ENCODE results near the gene STK40.

STK40 gene

DNA sequence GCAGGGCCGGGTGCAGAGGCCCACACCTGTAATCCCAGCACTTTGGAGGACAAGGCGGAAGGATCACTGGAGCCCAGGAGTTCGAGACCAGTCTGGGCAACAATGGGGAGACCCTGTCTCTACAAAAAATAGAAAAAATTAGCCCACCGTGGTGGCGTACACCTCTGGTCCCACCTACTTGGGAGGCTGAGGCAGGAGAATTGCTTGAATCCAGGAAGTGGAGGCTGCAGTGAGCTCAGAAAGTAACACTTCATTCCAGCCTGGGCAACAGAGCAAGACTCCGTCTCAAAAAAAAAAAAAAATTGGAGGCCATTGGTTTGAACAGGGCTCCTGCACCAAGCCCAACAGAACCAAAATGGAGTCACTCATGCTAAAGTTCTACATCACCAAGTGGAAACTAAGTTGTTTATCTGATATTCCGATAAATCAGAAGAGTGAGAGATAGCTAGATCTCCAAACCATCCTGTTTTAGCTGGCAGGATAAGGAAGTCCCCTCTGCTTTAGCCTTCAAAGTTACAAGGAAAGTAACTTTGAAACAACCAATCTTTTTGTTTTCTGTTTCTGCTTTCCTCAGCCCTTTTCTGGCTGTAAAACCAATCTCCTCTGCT lies 12.8 kb upstream of the STK40 start:
- no peak for DNase-seq (ENCODE audit: low read depth in 2 of 2)

DNA sequence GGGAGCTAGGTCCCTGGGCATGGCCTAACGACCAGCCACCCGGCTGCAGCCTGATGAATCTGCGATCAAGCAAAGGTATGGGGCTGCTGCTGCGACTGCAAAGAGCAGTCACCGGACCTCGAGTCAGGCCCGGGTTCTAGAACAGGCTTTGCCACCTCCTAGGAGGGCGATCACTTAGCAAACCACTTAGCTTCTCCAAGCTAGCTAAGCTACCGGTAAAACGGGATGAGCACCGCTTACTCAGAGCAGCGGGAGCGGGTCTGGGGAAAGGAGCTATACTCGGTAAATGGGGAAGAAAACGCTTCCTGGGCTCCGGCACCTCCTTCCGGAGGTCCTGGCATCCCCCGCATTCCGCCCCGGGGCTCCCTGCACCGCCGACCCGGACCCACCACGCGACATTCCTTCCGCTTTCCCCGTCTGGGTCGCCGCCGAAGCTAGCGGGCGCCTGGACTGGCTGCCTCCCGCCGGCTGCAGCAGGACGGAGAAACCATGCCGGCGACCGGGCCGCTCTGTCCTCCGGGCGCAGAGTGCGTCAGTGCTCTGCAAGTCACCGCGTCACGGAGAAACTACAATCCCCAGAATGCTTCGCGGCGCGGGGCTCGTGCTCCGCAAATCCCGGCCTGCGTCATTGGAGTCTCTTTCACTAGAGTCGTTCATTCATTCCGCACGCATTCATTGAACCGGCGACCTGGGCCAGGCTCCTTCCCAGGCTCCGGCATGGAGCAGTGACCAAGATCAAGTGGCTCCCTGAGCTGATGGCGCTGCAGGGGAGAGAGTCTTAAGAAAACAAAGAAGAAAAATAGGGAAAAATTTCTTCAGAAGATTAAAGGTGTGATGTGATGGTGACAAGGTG lies 11.9 kb upstream of the STK40 start, which contains the start of gene LSM10:
TSS of gene LSM10 (minus strand) at position 531 of the 853 bp plus-strand sequence. CDS start 3,779 bp downstream, outside the sequence.
- DNase-seq (ENCODE audit: low read depth in 2 of 2), result peak; percentile 74 to 81

DNA sequence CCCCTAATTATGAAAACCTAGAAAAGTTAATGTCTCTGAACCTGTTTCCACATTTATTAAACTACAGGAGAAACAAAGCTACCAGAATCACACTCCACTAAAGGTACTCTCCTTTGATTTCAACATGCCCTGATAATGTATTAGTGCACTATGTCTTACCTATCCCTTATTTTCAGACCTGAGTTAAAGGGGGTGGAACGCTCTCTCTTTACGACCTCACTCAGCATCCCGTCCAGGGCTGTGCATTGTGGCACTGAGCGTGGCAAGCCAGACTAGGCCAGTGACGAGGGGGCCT lies 11.3 kb upstream of the STK40 start:
- no peak for DNase-seq (ENCODE audit: low read depth in 2 of 2)

DNA sequence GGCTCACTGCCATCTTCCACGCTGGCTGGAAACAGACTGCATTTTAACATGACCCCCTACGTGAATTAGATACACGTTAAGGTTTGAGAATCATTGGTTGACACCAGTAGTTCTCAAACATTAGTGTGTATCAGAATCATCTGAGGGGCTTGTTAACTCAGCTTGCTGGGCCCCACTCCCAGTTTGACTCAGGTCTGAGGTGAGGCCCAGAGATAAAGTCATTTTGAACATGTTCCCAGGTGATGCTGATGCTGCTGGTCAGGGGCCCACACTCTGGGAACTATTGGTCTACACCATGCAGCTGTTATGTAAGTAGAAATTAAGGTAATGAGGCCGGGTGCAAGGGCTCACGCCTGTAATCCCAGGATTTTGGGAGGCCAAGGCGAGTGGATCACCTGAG lies 10.6 kb upstream of the STK40 start:
- no peak for DNase-seq (ENCODE audit: low read depth in 2 of 2)

DNA sequence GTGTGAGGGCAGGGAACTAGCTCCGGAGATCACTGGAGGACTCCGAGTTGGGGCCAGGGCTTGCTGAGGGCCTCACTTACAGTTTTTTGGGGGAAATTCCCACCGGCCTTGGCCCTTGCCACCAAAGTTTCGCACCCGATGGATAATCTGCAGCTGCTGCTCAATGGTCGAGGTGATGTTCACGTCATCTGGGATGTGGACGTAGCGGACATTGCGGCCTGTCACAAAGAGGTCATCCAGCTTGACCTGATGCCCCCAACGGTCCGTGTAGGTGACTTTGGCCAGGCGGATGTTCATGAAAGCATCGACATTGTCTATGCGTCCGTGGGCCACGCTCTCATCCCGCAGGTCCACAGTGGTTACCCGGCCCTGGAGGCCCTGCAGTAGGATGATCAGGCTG lies 8.0 kb upstream of the STK40 start:
- DNase-seq (ENCODE audit: low read depth in 2 of 2), result no peak

DNA sequence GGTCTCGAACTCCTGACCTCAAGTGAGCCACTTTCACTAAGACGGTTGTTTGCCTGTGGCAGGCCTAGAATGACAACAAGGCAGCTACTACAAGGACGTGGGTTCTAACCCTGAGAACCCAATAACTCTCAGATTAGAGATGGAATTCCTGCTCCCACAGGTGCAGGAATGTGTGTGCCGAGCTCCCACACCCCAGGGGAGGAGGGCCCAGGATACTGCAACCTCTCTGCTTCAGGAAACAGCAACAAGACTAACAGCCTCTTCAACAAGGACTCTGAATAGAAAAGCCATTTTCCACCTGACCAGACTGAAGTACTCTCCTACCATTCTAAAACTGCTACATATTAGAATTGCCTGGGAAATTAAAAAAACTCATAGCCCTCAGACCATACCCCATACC lies 7.1 kb upstream of the STK40 start:
- DNase-seq (ENCODE audit: low read depth in 2 of 2), result no peak

DNA sequence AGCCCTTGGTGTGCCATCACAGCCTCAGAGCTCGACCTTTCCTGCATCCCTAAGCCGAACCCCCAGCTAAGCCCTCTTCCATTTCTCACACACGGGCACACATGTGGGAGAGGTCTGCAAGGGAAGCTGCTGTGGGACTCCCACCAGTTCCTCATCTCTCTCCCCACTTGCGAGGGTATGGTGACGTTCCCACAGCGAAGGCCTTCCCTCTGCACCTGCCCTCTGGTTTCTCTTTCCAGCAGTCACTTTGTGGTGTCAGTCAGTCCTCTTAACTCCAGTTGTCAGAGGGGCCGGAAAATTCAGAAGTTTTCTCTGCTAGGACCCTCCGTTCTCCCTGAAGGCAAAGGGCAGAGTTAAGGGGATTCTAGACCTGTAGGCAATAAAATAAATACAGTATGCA lies 5.5 kb upstream of the STK40 start:
- no peak for DNase-seq (ENCODE audit: low read depth in 2 of 2)

DNA sequence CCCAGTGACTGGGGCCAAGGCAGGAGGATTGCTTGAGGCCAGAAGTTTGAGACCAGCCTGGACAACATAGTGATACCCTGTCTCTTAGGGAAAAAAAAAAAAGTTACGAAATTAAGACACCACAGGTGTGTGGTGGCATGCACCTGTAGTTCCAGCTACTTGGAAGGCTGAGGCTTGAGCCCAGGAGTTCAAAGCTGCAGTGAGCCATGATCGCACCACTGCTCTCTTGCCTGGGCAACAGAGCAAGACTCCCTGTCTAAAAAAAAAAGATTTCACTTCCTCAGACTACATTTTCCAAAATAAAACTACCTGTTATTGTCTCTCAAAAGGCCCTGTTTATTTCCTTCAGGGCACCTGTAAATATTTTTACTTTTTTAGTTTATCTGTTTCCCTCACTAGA lies 4.7 kb upstream of the STK40 start:
- no peak for DNase-seq (ENCODE audit: low read depth in 2 of 2)

DNA sequence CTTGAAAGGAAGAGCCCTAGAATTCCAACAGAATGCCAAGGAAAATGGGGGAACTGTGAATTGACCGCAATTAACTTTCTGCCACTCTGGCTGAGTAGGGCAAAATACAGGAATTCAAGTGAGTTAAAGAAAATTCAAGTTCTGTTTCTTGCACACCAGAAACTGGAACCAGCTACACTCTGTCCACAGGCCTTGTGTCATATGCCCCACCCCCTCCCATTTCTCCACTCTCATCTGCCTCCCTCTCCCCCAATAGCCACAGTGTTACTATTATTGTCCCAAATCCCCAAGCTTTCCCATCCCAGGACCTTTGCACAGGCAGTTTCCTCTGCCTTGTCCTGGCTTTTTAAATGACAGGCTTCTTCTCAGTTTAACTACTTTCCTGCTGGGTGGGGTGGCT lies 4.3 kb upstream of the STK40 start:
- DNase-seq (ENCODE audit: low read depth in 2 of 2), result no peak

DNA sequence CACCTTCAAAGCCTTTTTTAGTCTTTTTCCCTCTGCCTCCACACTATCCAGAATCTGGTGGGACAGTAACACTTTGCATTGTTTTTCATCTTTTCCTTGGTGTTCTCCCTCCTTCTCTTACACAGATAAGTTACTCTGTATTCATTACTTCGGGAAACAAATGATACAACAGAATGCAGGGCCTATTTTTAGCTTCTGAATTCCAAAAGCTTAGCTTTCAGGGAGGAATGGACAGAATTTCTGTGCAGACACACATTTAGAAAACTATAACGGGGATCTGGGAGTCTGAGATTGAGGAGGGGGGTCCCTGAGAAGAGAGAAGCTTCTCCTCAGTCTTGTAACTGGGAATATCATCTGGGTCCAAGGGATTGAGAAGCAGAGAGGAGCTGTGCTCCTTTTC lies 3.5 kb upstream of the STK40 start:
- DNase-seq (ENCODE audit: low read depth in 2 of 2), result no peak

DNA sequence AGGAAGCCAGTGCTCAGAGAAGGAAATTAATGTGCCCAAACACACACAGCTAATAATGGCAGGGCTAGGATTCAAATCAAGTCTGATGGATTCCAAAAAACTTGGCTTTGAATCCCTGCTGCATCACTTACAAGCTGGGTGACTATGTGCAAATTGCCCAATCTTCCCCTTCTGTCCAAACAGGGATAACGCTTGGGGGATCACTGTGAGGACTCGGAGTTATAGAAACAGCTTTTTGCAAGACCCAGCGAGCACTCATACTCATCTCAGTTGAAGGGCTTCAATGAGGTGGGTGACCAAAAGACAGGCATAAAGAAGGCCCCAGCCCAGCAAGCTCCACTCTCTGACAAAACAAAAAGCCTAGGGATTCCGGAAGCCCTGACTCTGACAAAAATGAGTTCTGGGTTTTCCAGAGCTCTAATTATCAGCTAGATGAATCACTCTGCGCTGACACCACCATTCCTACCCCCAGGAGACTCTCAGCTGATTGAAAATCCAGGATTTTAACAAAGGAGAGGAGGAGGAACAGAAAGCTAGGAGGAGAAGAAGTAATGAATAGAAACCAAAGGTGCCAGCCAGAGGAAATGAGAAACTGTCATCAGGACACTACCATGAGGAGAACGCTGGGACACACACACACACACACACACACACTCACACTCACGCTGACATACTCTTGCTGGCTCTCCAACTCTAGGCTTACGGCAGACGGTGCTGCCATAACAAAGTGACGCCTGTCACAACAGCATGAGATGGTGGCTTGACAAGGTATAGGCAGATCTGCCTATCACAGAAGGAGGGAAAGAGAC lies 1.6 kb upstream of the STK40 start:
- DNase-seq (ENCODE audit: low read depth in 2 of 2), result no peak

DNA sequence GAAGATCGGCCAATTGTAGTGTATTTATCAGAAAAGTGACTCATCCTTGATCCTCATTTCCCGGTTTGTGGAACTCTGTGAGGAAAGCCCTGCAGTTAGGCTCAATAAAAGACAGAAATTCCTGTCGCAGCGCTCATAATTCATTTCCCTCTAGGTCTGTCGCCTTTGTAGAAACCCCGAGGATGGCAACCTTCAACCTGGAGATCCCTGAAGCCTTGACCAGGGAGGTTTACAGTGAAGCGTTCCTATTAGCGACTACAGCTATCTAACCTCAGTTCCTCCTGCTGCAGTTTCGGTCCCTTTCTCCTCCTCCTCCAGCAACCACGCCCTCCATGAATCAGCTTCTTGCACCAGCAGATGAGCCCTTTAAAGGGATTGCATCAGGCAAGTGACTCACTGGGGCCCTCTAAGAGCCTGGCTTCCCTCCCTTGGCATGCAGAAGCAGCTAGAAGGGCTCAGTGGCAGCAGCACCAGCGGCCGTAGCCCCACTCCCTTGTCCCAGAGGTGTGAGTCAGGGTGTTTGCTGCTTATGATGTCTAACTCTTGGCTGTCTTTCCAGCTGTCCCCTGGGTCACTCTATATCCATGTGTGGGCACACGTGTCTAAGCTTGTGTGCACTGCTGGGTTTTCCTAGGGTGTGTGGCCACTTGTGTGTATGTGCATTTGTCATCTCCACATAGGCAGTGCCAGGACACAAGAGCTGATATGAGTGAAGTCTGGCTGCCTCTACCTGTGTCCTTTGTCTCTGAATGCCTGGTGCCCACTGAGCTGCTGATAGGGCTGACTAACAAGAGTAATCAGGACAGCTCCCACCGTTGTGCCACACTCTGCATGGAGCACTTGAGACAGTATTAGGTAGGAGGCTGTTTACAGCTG lies 779 bp upstream of the STK40 start:
- peak; percentile 83 to 91 for DNase-seq (ENCODE audit: low read depth in 2 of 2)

DNA sequence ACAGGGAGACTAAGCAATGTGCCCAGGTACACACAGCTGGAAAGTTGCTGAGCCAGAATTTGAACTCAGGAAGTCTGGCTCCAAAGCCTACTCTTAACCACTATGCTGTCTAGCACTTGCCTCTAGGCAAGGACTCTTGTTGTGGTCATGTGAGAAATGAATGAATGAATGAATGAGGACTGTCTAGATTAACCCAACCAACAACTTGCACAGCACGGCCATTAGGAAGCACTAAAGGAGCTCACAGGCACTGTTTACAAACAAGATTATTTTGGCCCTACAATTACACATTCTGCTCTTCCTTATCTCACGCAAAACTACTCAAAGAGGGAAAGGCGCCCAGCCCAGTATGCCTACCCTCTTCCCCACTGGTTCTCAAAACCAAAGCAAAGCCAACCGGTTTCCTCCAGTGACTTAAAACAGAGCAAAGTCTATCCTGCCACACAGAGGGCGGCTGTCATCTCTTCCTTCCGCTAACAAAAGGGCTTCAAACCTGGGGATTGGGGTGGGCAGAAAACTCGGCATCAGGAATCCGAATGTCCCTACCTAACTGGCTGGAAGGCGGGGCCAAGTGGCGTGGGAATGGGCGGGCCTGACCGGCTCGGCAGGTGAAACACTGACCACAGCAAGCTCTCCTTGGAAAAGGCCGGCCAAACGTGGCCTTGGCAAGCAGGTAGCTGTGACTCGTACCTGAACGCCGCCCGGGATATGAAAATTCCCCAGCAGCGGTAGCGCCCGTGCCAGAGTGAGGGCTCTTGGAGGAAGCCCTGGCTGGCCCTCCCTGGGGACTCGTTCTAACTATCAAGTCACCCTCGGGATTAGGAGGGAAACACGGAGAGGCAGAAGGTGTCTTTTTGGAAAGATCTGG lies 948 bp downstream of the STK40 start:
- DNase-seq (ENCODE audit: low read depth in 2 of 2), result no peak

DNA sequence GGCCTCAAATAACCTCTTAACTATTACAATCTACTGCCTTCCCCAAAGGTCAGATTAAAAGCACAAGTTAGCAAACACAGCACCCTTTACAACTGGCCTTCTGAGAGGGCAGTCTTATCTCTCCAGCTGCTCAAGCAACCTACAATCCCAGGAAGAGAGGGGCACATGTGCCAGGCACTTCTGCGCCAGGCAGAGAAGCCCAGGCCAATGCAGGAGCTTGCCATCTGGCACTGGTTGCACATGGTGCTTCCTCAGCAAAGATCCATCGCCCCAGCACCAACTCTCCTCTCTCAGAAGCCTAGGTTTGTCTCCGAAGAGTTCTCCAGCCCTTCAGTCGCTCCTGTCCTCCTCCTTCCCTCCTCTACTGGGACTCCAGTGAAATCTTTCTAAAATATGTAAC lies 2.5 kb downstream of the STK40 start:
- no peak for DNase-seq (ENCODE audit: low read depth in 2 of 2)

DNA sequence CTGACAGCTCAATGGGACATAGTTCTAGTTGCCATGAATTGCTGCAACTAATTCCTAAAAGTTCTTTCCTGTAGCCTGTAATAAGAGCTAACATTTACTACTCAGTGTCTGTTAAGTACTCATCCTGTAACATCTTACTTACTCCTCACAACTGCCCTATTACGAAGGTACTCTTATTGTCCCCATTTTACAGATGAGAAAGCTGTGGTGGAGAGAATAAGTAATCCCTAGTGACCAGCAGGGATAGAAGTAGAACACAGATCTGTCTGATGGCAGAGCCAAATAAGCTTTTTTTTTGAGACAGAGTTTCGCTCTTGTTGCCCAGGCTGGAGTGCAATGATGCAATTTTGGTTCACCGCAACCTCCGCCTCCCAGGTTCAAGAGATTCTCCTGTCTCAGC lies 3.1 kb downstream of the STK40 start:
- DNase-seq (ENCODE audit: low read depth in 2 of 2), result no peak

DNA sequence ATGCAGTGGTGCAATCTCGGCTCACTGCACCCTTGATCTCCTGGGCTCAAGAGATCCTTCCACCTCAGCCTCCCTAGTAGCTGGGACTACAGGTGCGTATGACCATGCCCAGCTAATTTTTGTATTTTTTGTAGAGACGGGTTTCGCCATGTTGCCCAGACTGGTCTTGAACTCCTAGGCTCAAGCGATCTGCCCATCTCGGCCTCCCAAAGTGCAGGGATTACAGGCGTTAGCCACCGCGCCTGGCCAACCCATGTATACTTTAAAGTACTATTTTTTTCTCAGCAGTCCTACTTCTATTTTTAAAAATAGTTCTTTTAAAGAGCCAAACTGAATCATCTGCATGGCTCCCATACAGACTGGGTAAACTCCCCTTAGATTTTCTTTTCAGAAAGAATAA lies 3.5 kb downstream of the STK40 start:
- DNase-seq (ENCODE audit: low read depth in 2 of 2), result no peak

DNA sequence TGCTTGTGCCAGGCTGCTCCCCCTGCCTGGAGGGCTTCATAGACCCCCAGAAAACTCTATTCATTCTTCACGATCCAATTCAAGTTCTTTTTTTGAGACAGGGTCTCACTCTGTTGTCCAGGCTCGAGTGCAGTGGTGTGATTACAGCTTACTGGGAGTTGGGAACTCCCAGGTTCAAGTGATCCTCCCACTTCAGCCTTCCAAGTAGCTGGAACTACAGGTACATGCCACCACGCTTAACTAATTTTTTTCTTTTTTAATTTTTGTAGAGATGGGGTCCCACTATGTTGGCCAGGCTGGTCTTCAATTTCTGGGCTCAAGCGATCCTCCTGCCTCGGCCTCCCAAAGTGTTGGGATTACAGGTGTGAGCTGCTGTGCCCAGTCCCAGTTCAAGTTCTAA lies 4.3 kb downstream of the STK40 start:
- DNase-seq (ENCODE audit: low read depth in 2 of 2), result no peak

DNA sequence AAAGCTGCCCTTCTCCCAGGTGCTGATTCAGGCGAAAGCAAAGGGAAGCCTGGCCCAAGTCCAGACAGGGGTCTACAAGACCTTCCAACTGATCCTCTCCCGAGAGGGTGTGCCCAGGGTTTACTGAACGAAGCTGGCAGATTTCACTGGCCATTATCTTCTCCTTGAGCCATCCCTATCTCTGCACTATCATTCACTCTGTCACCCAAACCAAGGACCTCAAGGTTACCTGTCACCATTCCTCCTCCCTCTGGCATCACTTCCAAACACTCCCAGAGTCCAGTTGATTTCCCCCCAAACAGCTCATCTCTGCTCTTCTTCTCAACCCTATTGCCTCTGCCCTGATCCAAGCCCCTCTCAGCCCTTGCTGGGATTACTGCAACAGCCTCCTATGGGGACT lies 4.9 kb downstream of the STK40 start:
- DNase-seq (ENCODE audit: low read depth in 2 of 2), result no peak

DNA sequence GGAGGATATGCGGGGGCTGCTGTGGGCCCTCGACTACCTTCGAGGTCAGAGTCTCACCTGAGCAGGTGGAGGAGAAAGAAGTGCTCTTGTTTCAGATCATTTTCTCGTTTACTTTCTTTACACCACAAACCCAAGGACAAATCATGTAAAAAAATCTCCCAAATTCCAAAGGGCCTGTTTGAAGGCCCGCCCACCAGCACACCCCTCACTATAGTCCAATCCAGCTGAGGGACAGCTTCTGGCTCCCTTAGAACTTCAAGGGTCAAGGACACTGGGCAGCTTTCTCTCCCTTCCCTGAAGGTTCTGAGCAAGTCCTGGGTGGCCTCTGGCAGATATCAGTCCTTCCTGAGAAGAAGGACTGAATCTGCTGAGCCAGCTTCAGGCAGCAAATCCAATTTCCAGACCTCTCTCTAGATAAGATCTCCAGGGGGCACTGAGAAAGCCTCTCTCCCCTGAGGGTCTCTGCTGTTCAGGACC lies 5.5 kb downstream of the STK40 start:
- no peak for DNase-seq (ENCODE audit: low read depth in 2 of 2)

DNA sequence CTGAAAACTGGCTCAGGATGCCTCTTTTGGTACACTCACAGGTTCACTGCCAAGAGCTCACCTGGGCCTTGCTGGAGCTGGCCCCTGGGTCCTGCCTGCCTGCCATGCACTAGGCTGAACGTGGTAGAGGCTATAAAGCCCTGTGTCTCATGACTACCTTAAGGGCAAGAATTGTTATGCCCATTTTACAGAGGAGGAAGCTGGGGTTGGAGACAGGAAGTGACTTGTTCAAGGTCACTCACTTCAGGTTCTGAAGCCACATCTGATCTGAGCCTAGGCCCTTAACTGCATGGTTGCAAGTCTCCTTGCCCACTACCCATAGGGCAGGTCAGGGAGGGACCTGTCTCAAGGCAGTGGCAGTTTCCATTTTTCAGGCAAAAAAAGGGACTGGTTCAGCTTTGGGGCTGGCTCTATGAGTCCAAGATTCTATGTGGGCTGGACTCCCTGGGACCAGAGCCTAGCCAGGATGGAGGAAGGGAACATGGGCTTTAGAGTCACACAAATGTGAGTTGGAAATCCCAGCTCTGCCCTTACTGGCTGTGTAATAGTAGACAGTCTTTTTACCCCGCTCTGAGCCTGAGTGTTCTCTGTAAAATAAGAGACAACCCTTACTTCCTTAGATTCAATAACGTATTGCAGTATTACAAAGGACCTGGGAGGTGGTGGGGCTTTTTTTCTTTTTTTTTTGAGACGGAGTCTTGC lies 7.8 kb downstream of the STK40 start:
- DNase-seq (ENCODE audit: low read depth in 2 of 2), result no peak
